GM04504 (cell line): ENCODE results near the gene PIN1.
"Not testable (repeated sequence)": the region's sequence is repeated elsewhere in the genome, so short reads cannot be mapped to it uniquely, and the experiment has no call there.

Source experiments
- DNase-seq: peaks from one replicate; pipeline ENCODE4 v3.0.0-alpha.2; 2012; ENCODE audit warnings: low read depth

The PIN1 gene

GRCh38 chr19:9834726-9835506 lies at the start of gene PIN1:
Gene PIN1, plus strand, starts transcription at chr19:9835318. Its CDS starts 27 bp downstream, at chr19:9835345.
- peak; percentile 97 for DNase-seq

GRCh38 chr19:9785367-9786331 lies 49.5 kb upstream of the PIN1 start:
- DNase-seq: peak; percentile 82

- DNase-seq: no peak
Measured at GRCh38 chr19:9786342-9786741, 48.8 kb upstream of the PIN1 start.

GRCh38 chr19:9786819-9787218 lies 48.3 kb upstream of the PIN1 start:
- DNase-seq: no peak

GRCh38 chr19:9788604-9789003 lies 46.5 kb upstream of the PIN1 start:
- DNase-seq: not testable (repeated sequence)

- no peak for DNase-seq
Measured at GRCh38 chr19:9789066-9789465, 46.1 kb upstream of the PIN1 start.

GRCh38 chr19:9789579-9789978 lies 45.5 kb upstream of the PIN1 start:
- not testable (repeated sequence) for DNase-seq

GRCh38 chr19:9791073-9791367 lies 44.1 kb upstream of the PIN1 start:
- not testable (repeated sequence) for DNase-seq

GRCh38 chr19:9791552-9792205 lies 43.4 kb upstream of the PIN1 start:
- peak; percentile 92 for DNase-seq

GRCh38 chr19:9792206-9793070 lies 42.7 kb upstream of the PIN1 start:
- peak; percentile 84 for DNase-seq

- DNase-seq: no peak
Measured at GRCh38 chr19:9793071-9793591, 42.0 kb upstream of the PIN1 start.

GRCh38 chr19:9796113-9796773 lies 38.9 kb upstream of the PIN1 start:
- DNase-seq: peak; percentile 72

GRCh38 chr19:9797871-9798270 lies 37.2 kb upstream of the PIN1 start:
- no peak for DNase-seq

- no peak for DNase-seq
Measured at GRCh38 chr19:9799162-9799561, 36.0 kb upstream of the PIN1 start.

- DNase-seq: no peak
Measured at GRCh38 chr19:9801976-9802375, 33.1 kb upstream of the PIN1 start.

GRCh38 chr19:9806803-9807202 lies 28.3 kb upstream of the PIN1 start:
- DNase-seq: no peak

GRCh38 chr19:9808855-9809824 lies 26.0 kb upstream of the PIN1 start:
- DNase-seq: no peak

- no peak for DNase-seq
Measured at GRCh38 chr19:9811139-9811538, 24.0 kb upstream of the PIN1 start.

- no peak for DNase-seq
Measured at GRCh38 chr19:9818175-9818733, 16.9 kb upstream of the PIN1 start.
